Gastrocnemius medialis (tissue), 4 donors: ENCODE data around the gene ST6GAL2.

Experiments used
- POLR2A ChIP-seq, 2 donors: fragments of 450-650 bp; IDR thresholded peaks; one replicate each; pipeline ENCODE4 v1.6.1; 2017; ENCODE audit warnings: antibody characterized with exemption in 2 of 2, mild to moderate bottlenecking in 2 of 2, moderate library complexity in 2 of 2
- TF ChIP-seq, protein P1 (sequence below), 5 experiments: fragments of 450-650 bp in 3 of 5; fragments of 200-600 bp in 2 of 5; sonication (generic) in 2 of 5; IDR thresholded peaks in 4 of 5; conservative IDR thresholded peaks in 1 of 5; 1 replicate in 4 of 5; 2 replicates in 1 of 5; pipeline ENCODE4 v1.5.1; 2016 to 2019; ENCODE audit warnings: antibody characterized with exemption in 5 of 5, mild to moderate bottlenecking in 3 of 5, moderate library complexity in 3 of 5

GRCh38 chr2:106868275-106868674 lies 17.7 kb downstream of the ST6GAL2 start:
- TF ChIP-seq, protein P1, sequence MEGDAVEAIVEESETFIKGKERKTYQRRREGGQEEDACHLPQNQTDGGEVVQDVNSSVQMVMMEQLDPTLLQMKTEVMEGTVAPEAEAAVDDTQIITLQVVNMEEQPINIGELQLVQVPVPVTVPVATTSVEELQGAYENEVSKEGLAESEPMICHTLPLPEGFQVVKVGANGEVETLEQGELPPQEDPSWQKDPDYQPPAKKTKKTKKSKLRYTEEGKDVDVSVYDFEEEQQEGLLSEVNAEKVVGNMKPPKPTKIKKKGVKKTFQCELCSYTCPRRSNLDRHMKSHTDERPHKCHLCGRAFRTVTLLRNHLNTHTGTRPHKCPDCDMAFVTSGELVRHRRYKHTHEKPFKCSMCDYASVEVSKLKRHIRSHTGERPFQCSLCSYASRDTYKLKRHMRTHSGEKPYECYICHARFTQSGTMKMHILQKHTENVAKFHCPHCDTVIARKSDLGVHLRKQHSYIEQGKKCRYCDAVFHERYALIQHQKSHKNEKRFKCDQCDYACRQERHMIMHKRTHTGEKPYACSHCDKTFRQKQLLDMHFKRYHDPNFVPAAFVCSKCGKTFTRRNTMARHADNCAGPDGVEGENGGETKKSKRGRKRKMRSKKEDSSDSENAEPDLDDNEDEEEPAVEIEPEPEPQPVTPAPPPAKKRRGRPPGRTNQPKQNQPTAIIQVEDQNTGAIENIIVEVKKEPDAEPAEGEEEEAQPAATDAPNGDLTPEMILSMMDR (IDR thresholded peaks at IDR 0.05 in 4 of 5, conservative IDR thresholded peaks at IDR 0.05 in 1 of 5) = no peak
- TF ChIP-seq POLR2A (IDR thresholded peaks at IDR 0.05) = no peak
